GM13977 (cell line): ENCODE data around the gene UGT1A7.

Experiments
- DNase-seq: peaks from one replicate; pipeline ENCODE4 v3.0.0; 2012; ENCODE audit warnings: low spot score
- CTCF ChIP-seq: IDR thresholded peaks from 2 replicates; pipeline ENCODE4 v1.5.1; 2012; ENCODE audit warnings: mild to moderate bottlenecking, control low read depth; ENCODE audit not compliant: insufficient read depth; ENCODE audit errors: extremely low read depth, missing control alignments
- in situ Hi-C: fragments of 300-500 bp; cut with MboI; formaldehyde crosslinking; loops from one replicate; pipeline ENCODE4 v1.12.0; 2022; ENCODE audit warnings: low sequenced_read_pairs, low pct_unique_long_range_greater_than_20kb, mixed read lengths, inconsistent platforms; ENCODE audit not compliant: unreplicated experiment

Gene UGT1A7

GRCh38 chr2:233690444-233690843 lies 8.7 kb downstream of the UGT1A7 start:
- in situ Hi-C loops, result no loop called here
- no peak for TF ChIP-seq CTCF
- no peak for DNase-seq

DNA sequence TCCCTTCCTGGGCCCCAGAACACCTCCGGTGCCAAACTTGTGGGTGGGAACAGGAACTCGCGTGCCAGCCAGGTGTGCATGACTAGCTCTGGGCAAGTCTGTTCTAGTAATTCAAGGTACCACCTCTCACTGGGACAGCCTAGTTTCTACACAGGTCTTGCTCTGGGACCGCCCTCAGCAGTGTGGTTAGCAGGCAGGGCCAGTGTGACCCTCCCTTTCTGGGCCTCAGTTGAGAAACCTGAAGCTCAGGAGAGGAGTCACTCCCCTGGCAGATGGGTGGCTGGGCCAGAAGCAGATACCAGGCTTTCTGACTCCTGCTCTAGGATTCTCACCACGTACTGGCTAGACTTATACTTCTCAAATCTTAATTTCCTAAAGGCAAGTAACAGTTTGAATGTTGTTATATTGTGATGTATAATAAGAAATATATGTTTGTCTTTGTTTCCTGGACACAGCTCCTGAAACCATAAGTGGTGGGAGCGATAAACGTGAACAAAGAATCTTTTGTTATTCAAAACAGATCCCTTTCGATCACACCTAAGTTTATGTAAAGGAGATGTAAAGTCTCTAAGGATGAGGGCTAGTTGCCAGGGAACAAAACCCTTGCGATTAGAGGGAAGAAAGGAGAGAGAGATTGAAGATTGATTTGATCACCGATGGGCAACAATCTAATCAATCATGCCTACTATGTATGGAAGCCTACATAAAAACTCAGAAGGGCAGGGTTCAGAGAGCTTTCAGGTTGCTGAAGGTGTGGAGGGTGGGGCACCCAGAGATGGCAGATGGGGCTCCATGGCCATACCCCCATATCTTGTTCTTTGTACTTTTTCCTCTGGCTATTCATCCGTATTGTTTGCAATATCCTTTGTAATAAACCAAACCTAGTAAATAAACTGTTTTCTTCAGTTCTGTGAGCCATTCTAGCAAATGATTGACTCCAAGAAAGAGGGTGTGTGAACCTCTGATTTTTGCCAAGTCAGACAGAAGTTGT lies 10.0 kb downstream of the UGT1A7 start:
- in situ Hi-C loops, result no loop called here
- DNase-seq, result no peak
- TF ChIP-seq CTCF, result no peak

DNA sequence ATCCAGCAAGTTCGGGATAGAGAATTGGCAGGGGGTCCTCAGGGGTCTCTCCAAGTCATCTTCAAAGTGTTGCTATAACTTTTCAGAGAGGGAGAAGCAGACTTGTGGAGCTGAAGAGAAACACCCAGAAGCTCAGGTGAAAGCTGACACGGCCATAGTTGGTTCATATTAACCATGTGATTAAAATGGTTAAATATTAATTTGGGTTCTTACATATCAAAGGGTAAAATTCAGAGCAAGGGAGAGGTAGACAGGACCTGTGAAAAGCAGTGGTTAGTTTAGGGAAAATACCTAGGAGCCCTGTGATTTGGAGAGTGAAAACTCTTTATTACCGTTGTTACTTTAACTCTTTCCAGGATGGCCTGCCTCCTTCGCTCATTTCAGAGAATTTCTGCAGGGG lies 10.9 kb downstream of the UGT1A7 start, which contains the start of gene UGT1A6:
UGT1A6 (plus strand) TSS at position 243 of the 400 bp plus-strand sequence; CDS start at position 358, 115 bp downstream.
- no peak for DNase-seq
- TF ChIP-seq CTCF, result no peak
- in situ Hi-C loops, result no loop called here

DNA sequence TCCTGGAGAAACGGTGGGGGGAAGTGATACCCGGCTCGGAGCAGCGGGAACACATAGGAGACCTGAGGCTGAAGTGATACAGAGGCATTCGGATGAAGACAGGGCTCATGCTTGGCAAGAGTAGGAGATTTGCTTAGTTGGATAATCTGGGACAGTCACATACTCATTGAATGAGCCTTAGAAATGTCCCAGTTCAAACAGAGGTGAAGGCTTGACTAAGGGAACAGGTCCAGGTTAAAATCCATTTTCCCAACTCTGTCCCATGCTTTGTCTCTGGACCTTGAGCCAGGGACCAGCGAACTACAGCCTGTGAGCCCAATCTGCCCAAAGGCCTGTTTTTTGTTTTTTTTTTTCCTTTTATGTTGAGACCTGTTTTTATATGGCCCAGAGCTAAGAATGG lies 12.3 kb downstream of the UGT1A7 start:
- TF ChIP-seq CTCF, result no peak
- in situ Hi-C loops, result no loop called here
- no peak for DNase-seq

GRCh38 chr2:233698740-233699139 lies 17.0 kb downstream of the UGT1A7 start:
- in situ Hi-C loops, result no loop called here
- TF ChIP-seq CTCF, result no peak
- no peak for DNase-seq

DNA sequence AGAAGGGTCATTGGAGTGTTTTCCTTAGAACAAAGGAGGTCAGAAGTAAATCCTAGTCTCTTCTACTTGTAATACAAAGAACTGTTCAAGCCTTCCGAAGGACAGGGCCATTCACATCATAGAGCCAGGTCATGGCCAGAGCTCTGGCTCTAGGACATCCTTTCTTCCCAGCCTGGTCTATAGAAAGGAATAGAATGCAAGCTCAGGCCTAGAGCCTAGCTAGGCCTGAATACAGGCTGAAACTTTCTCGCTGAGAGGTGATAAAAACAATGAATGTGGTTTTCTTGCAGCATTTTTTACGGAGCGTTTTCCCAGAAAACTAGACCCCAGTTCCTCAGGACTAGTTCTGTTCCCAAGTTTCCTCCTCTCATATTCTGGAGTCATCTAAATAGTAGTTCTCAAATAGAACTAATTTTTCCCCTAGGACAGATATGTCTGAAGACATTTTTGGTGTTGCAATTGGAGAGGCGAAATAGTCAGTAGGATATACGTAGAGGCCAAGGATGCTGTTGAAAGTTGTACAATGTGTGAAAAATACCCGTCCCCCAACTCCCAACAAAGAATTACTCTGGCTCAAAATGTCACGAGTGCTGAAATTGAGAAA lies 17.8 kb downstream of the UGT1A7 start:
- DNase-seq, result no peak
- no peak for TF ChIP-seq CTCF
- in situ Hi-C loops, result loop anchor here (25.0 kb wide), 1 partner anchor 212 kb away; no protein-coding TSS in a partner anchor
